T-helper 2 cell treated with Interferon-gamma antibody and Interleukin-4, amounts not matched to agents 5 μg/mL and 100 μg/mL, for 36 hours (primary cell): Measurements from ENCODE around the gene HSPA9.

Experiments used
- DNase-seq: peaks from one replicate; pipeline ENCODE4 v3.0.0; 2021; ENCODE audit warnings: low spot score
- H3K27ac Mint-ChIP-seq: one replicate; pipeline ENCODE4 v1.8.0; 2021; ENCODE audit warnings: mild to moderate bottlenecking, mixed read lengths
- H3K27me3 Mint-ChIP-seq: one replicate; pipeline ENCODE4 v1.8.0; 2021; ENCODE audit warnings: low read depth, mixed read lengths
- H3K36me3 Mint-ChIP-seq: one replicate; pipeline ENCODE4 v1.8.0; 2021; ENCODE audit warnings: low read depth, mixed read lengths
- H3K4me1 Mint-ChIP-seq: one replicate; pipeline ENCODE4 v1.8.0; 2021; ENCODE audit warnings: low read depth, mixed read lengths
- H3K4me3 Mint-ChIP-seq: one replicate; pipeline ENCODE4 v1.8.0; 2022; ENCODE audit warnings: mild to moderate bottlenecking, moderate library complexity, mixed read lengths
- H3K9me3 Mint-ChIP-seq: one replicate; pipeline ENCODE4 v1.8.0; 2021; ENCODE audit warnings: mixed read lengths

The HSPA9 gene

GRCh38 chr5:138563340-138564118 lies 11.7 kb downstream of the HSPA9 start:
- peak overlapping the region; percentile 11 for H3K27ac Mint-ChIP-seq
- no peak overlapping the region for H3K4me3 Mint-ChIP-seq
- H3K4me1 Mint-ChIP-seq: peaks cover 29% of the 10 kb centered on the region
- H3K36me3 Mint-ChIP-seq: peaks cover 78% of the 10 kb centered on the region
- DNase-seq: no peak
- no peaks in the 10 kb centered on the region for H3K9me3 Mint-ChIP-seq
- no peaks in the 10 kb centered on the region for H3K27me3 Mint-ChIP-seq

DNA sequence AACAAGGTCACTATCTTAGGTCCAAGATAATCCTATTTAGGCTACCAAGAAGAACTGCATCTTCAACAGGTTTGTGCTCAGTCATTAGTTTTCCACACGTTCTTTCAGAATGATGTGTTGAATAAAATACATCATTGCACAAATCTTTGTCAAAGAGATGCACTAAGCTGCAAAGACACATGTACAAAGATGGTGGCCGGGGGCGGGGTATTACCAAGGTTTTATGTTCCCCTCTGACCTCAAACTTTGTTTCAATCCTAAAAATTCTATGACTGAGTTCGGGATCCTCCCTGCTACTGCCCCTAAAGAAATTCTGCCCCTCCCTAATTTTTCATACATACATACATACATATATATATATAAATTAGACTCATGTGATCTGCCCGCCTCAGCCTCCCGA lies 14.2 kb downstream of the HSPA9 start:
- H3K27me3 Mint-ChIP-seq: no peaks in the 10 kb centered on the region
- H3K9me3 Mint-ChIP-seq: no peaks in the 10 kb centered on the region
- H3K36me3 Mint-ChIP-seq: peaks cover 77% of the 10 kb centered on the region
- peaks cover 20% of the 10 kb centered on the region for H3K4me1 Mint-ChIP-seq
- H3K27ac Mint-ChIP-seq: no peak overlapping the region
- DNase-seq: no peak
- no peak overlapping the region for H3K4me3 Mint-ChIP-seq

DNA sequence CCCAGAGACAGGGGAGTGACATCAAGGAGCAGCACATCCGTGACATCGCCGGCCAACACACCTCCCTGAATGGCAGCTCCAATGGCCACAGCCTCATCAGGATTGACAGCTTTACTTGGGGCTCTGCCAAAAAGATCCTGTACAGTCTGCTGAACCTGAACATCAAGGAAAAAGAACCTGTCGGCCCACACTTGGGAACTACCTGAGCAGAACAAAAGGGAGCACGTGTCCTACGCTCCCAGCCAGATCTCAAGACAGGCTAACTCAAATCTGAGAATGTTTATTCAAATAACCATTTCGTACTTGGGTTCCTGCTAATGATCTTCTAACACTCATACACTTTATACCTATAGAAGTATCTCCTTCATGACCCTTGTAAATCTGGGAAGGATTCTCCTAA lies 15.3 kb downstream of the HSPA9 start:
- no peaks in the 10 kb centered on the region for H3K9me3 Mint-ChIP-seq
- DNase-seq: no peak
- peaks cover 13% of the 10 kb centered on the region for H3K4me1 Mint-ChIP-seq
- H3K27ac Mint-ChIP-seq: no peak overlapping the region
- H3K27me3 Mint-ChIP-seq: no peaks in the 10 kb centered on the region
- no peak overlapping the region for H3K4me3 Mint-ChIP-seq
- H3K36me3 Mint-ChIP-seq: peaks cover 74% of the 10 kb centered on the region

GRCh38 chr5:138557677-138558076 lies 17.5 kb downstream of the HSPA9 start:
- Mint-ChIP-seq H3K27me3 (no peaks in the 10 kb centered on the region), H3K9me3 (no peaks in the 10 kb centered on the region), H3K27ac (no peak overlapping the region), H3K36me3 (peaks cover 73% of the 10 kb centered on the region), H3K4me3 (no peak overlapping the region), H3K4me1 (peaks cover 4% of the 10 kb centered on the region)
- no peak for DNase-seq

GRCh38 chr5:138554143-138554542 lies 21.1 kb downstream of the HSPA9 start:
- Mint-ChIP-seq H3K27me3 (no peaks in the 10 kb centered on the region), H3K36me3 (peaks cover 52% of the 10 kb centered on the region), H3K4me3 (no peak overlapping the region), H3K9me3 (no peaks in the 10 kb centered on the region), H3K27ac (no peak overlapping the region), H3K4me1 (no peaks in the 10 kb centered on the region)
- DNase-seq: no peak

GRCh38 chr5:138553437-138554095 lies 21.6 kb downstream of the HSPA9 start:
- Mint-ChIP-seq H3K4me1 (peaks cover 2% of the 10 kb centered on the region), H3K4me3 (no peak overlapping the region), H3K9me3 (no peaks in the 10 kb centered on the region), H3K27ac (no peak overlapping the region), H3K36me3 (peaks cover 47% of the 10 kb centered on the region), H3K27me3 (no peaks in the 10 kb centered on the region)
- DNase-seq: no peak

GRCh38 chr5:138552657-138553056 lies 22.5 kb downstream of the HSPA9 start:
- Mint-ChIP-seq H3K4me3 (no peak overlapping the region), H3K36me3 (peaks cover 38% of the 10 kb centered on the region), H3K9me3 (no peaks in the 10 kb centered on the region), H3K27me3 (no peaks in the 10 kb centered on the region), H3K4me1 (peaks cover 11% of the 10 kb centered on the region), H3K27ac (no peak overlapping the region)
- DNase-seq: no peak

GRCh38 chr5:138549414-138549813 lies 25.8 kb downstream of the HSPA9 start:
- Mint-ChIP-seq H3K4me3 (no peak overlapping the region), H3K27me3 (no peaks in the 10 kb centered on the region), H3K9me3 (no peaks in the 10 kb centered on the region), H3K4me1 (peaks cover 27% of the 10 kb centered on the region), H3K27ac (peak overlapping the region; percentile 6), H3K36me3 (peaks cover 17% of the 10 kb centered on the region)
- DNase-seq: no peak

GRCh38 chr5:138545919-138546562 lies 29.2 kb downstream of the HSPA9 start:
- Mint-ChIP-seq H3K27me3 (no peaks in the 10 kb centered on the region), H3K9me3 (no peaks in the 10 kb centered on the region), H3K36me3 (peaks cover 19% of the 10 kb centered on the region), H3K4me1 (peaks cover 40% of the 10 kb centered on the region), H3K27ac (peak overlapping the region; percentile 60), H3K4me3 (peak overlapping the region; percentile 37)
- DNase-seq: no peak

DNA sequence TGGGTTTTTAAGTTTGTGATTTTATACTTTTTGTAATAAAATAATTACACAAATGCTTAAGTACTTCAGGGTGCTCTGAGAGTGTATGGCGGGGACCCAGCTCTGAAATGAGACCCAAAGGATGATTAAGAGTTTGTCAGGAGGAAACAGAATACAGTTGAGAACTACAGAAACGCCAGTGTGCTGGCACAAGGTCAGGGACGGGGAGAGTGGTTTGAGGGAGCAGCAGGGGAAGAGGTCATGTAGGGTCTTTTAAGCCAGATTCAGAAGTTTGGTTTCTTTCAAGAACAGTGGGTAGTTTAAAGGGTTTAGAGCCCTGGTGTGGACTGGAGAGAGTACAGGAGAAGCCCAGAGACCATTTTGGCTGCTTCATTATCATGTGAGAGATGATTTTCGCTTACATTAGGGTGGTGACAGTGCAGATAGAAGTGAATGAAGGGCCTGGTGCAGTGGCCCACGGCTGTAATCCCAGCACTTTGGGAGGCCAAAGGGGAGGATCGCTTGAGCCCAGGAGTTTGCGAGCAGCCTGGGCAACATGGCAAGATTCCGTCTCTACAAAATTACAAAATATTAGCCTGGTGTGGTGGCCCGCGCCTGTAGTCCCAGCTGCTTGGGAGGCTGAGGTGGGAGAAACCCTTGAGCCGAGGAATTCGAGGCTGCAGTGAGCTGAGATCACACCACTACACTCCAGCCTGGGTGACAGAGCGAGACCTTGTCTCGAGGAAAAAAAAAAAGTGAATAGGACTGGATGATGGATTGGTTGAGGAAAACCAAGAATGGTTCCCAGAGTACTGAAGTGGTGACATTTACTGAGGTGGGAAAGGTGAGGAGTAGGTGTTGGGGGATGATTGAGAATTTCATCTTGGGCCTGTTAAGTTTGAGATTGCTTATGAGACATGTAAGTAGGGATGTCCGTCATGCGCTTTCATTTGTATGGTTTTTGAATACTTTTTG lies 30.7 kb downstream of the HSPA9 start:
- Mint-ChIP-seq H3K27ac (peak overlapping the region; percentile 100), H3K9me3 (no peaks in the 10 kb centered on the region), H3K4me1 (peaks cover 55% of the 10 kb centered on the region), H3K27me3 (no peaks in the 10 kb centered on the region), H3K4me3 (peak overlapping the region; percentile 95), H3K36me3 (peaks cover 28% of the 10 kb centered on the region)
- DNase-seq: no peak

DNA sequence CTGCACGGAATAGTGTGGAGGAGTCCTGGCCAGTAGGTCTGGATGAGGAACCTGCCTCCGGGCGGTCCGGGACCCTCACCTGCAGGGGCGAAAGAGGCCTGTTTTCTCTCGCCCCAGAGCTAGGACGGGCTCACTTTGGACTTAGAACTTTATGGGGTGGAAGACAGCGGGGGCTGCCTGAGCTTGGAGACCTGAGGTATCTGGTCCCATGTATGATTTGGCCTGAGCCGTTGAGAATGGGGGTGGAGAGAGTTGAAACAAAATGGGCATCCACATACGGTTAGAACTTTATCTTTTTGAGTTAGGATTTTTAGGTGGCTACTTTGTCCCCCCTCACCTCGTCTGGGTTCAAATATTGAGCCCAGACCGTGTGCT lies 31.5 kb downstream of the HSPA9 start:
- Mint-ChIP-seq H3K36me3 (peaks cover 28% of the 10 kb centered on the region), H3K27ac (peak overlapping the region; percentile 100), H3K27me3 (no peaks in the 10 kb centered on the region), H3K4me3 (peak overlapping the region; percentile 95), H3K4me1 (peaks cover 61% of the 10 kb centered on the region), H3K9me3 (no peaks in the 10 kb centered on the region)
- no peak for DNase-seq

- H3K36me3 Mint-ChIP-seq: peaks cover 30% of the 10 kb centered on the region
- DNase-seq: peak; percentile 100
- H3K4me1 Mint-ChIP-seq: peaks cover 57% of the 10 kb centered on the region
- no peaks in the 10 kb centered on the region for H3K27me3 Mint-ChIP-seq
- no peaks in the 10 kb centered on the region for H3K9me3 Mint-ChIP-seq
- peak within 1 kb of the TSS; percentile 100 for H3K27ac Mint-ChIP-seq
- H3K4me3 Mint-ChIP-seq: peak within 1 kb of the TSS; percentile 95
Measured at GRCh38 chr5:138542956-138543729, 32.1 kb downstream of the HSPA9 start, which contains the start of gene ETF1. Gene ETF1, minus strand, starts transcription at chr5:138543236. Its CDS starts 318 bp downstream, at chr5:138542918.
